NCI-H2227 (cell line): Measurements from ENCODE around the gene PLVAP.
"Not testable (repeated sequence)": the region's sequence is repeated elsewhere in the genome, so short reads cannot be mapped to it uniquely, and the experiment has no call there.

Experiments
- DNase-seq: peaks from one replicate; lab custom pipeline; 2025; ENCODE audit not compliant: unreplicated experiment; lab: John Stamatoyannopoulos, UW

Gene PLVAP

GRCh38 chr19:17401628-17402027 is 24.5 kb upstream of the PLVAP start:
- no peak for DNase-seq

DNA sequence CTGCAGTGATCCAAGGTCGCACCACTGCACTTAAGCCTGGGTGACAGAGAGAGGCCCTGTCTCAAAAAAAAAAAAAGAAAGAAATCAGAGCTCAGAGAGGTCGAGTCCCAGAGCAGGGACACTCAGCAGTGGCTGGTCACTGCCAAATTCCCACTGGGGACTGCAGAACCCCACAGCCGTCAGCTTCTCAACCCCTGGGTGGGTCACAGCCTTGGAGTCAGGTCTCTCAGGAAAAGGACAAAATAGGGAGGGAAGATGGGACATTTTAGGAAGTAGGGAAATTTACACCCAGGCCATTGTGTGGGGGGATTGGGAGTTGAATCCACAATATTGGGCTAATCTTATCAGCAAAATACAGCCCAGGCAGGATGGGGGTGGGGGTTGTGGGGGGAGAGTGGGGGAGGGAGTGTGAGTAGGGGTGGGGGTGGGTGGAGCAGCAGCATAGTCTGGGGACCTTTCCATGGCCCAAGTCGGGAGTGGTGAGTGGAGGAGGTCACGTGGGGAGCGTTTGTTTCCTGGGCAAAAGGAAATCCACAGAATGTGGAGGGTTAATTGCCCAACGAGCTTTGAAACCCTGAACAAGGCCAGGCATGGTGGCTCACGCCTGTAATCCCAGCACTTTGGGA is 21.9 kb upstream of the PLVAP start:
- no peak for DNase-seq

DNA sequence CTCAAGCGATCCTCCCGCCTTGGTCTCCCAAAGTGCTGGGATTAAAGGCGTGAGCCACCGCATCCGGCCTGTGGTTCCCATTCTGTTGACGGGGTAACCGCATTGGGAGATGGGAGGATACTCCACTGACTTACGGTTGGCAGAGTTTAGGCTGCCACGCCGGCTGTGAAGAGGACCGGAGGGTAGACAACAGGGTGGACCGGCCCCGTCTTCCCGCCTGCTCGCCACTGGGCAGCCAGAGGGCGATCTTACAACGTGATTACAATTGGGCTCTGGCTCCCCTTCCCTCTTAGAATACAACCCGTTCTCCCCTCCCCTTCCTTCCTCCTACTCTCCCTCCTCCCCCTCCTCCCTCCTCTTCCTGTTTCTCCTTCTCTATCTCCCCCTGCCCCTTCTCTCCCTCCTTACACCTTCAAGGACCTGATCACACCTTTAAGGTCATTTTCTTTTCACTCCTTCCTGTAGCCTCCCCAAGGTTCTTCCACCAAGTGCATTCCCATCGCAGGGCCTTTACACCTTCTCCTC is 17.8 kb upstream of the PLVAP start:
- DNase-seq = peak; percentile 28

DNA sequence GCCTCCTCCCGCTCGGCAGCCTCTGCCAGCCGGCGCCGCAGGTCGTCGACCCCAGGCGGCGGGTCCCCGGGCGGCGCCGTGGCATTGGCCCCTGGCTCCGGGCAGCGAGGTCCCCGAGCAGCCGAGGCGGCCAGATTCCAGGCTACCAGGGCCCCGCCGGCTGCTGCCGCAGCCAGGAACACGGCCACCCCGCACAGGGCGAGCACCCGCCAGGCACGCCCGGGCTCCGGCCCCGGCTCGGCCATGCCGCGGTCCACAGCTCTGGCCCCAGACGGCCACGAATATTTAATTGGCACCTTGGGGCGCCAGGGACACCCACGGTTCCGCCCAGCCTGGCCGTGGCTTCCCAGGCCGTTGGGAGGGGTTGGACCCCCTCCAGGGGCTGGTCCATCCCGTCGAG is 16.8 kb upstream of the PLVAP start, which contains the start of gene CCDC194:
TSS of gene CCDC194 (minus strand) at position 283 of the 400 bp plus-strand sequence. CDS start at position 245, 38 bp downstream.
- DNase-seq = no peak

DNA sequence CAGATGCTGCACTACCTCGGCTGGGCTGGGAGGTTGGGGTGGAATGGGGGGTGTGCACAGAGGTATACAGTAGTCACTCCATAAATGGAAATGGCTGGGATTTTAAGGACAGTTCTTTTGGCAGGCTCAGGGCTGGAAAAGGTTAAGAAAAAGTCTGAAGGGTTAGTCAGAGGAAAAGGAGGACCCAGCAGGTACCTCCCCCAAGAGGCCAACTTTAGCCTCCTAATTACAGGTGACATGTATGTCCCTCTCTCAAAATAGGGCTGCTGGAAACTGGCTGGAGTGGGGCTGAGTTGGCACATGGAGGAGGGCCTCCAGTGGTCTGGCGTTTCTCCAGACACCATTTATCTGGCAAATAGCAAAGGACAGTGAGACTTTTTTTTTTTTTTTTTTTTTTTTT is 15.9 kb upstream of the PLVAP start:
- no peak for DNase-seq

DNA sequence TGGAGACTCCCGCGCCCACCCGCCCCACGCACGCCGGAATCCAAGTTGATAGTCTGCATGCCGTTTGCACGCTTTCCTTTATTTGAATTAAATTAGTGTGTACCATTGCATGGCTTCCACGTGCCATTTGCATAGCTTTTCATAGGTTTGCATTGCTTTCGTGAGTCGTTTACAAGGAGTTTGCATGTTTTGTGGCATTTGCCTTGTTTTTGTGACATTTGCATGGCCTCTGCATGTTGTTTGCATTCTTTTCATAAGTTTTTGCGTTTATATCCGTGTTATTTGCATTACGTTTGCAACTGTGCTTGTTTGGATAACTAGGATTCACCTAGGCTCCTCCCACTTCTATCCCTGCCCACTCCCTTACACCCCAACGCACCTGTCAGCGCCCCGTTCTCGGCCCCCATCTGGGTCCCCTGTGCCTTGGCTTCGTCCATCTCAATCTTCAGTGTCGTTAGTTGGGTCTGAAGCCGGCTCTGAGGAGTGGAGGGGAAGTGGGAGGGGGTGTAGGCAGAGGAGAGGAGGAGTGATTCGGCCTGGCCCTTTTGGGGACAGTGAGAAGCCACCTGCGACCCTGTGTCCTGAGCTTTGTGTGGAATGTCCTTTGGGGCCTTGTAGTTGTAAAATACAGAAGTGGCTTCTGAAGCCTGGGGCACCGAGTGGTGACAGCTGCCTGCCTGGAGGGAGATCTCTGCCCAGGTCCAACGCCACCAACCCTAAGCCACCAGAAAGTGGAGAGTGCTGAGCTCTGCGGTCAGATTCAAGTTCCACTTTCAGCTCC is 14.4 kb upstream of the PLVAP start:
- DNase-seq = no peak

DNA sequence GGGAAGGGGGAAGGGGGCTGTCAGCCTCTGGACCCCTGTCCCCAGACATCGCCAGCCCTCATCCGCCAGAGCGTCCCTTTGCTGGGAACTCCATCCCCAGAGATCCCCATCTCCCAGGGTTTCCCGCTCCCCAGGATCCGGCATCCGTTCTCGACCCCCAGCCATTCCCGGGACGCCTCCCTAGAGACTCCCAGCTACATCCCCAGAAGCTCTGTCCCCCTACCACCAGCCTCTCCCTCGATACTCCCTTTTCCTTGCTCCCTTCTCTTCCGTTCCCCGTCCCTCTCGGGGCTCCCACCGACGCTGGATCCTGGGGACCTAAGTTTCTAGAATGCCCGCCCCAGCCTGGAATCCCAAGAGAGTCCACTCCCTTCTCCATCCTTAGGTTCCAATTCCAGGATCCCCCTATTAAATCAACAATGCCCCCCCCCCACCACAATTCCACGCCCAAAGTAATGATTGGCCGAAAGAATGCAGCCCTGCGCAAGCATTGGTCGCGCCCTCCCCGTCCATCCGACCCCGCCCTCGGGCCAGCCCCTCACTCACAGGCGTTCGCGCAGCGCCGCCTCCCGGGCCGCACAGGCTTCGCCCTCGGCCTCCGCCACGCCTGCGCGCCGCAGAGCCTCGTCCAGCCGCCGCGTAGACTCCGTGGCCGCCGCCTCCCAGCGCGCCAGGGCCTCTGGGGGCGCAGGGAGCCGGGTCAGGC is 13.7 kb upstream of the PLVAP start:
- DNase-seq = peak; percentile 93

DNA sequence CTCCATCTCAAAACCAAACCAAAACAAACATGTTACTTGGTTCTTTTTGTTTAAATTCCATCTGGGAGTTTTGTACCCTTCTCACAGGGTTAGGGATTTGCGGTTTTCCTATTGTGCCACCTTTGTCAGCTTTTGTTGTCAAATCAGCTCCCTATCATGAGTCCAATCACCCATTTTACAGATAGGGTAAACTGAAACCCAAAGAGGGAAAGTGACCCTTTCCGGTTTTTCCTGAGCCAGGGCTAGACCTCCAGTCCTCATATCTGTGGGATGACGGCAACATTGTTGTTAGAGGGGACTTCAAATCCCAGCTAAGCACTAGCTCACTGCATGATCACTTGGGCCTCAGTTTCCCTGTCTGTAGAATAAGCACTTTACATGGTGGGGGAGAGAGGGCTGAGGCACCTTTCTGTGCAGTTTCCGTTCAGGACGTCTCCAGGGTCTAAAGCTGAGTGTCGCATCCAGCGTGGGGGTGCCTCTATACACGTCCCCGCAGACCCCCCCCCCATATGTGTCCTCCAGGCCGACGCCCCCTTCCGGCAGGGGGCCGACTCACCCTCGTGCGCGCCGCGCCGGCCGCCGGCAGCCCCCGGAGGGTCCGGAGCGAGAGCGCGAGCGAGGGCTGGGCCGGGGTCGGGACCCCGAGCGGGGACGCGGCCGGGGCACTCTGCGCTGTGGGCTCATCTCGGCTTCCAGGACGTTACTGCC is 13.0 kb upstream of the PLVAP start:
- peak; percentile 33 for DNase-seq

DNA sequence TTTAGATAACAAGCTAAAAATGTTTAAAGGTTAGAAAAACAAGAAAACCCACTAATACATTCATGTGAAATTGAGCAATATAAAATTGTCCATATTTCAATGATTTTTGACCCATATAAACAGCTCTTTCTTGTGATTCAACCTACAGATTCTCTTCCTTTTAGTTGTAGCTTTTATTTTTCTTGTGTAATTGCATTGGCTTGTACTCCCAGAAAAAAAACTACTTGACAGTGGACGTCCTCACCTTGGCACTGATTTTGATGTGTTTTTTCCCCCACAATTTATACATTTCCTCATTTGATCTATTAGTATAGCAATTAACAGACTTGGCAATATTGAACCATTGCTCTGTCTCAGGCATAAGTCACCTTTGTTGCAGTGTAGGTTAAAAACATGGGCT is 12.1 kb upstream of the PLVAP start:
- no peak for DNase-seq

- DNase-seq = peak; percentile 62
Measured at GRCh38 chr19:17385878-17386611, 8.9 kb upstream of the PLVAP start.

- no peak for DNase-seq
Measured at GRCh38 chr19:17380426-17381138, 3.4 kb upstream of the PLVAP start.

DNA sequence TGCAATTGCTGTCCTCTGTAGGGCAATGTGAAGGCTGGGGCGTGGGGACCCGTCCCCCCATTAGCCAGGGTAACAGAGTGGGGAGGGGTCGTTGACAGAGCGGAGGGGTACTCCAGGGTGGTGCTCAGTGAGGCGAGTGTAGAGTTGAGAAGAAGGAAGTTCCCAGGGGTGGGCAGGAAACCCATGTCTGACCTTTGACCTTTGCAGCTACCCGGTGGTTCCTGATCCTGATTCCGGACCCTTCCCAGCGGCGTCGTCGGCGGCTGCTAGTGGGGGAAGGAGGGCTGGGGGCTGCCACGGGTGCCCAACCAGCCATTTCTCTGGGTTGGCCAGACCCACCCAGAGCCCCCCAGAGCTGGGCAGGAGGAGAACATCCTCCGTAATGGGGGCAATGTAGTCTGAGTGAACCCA is 2.1 kb upstream of the PLVAP start:
- peak; percentile 45 for DNase-seq

DNA sequence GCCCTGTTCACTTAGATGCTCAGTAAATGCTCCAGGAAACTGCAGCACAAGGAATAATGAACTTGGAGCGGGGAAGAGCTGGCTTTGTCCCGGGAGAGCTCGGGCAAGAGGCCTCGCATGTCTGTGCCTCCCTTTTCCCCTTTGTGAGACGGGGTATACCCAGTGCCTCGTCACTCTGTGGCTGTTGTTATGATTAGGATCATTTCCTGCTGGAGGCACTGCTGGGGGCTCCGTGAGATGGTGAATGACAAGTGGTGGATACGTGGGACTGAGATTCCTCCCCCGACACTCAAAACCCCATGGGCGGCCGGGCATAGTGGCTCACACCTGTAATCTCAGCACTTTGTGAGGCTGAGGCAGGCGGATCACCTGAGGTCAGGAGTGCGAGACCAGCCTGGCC is 1.1 kb upstream of the PLVAP start:
- no peak for DNase-seq

GRCh38 chr19:17370026-17370587 is 7.0 kb downstream of the PLVAP start:
- DNase-seq = no peak

GRCh38 chr19:17365361-17365760 is 11.8 kb downstream of the PLVAP start:
- no peak for DNase-seq

DNA sequence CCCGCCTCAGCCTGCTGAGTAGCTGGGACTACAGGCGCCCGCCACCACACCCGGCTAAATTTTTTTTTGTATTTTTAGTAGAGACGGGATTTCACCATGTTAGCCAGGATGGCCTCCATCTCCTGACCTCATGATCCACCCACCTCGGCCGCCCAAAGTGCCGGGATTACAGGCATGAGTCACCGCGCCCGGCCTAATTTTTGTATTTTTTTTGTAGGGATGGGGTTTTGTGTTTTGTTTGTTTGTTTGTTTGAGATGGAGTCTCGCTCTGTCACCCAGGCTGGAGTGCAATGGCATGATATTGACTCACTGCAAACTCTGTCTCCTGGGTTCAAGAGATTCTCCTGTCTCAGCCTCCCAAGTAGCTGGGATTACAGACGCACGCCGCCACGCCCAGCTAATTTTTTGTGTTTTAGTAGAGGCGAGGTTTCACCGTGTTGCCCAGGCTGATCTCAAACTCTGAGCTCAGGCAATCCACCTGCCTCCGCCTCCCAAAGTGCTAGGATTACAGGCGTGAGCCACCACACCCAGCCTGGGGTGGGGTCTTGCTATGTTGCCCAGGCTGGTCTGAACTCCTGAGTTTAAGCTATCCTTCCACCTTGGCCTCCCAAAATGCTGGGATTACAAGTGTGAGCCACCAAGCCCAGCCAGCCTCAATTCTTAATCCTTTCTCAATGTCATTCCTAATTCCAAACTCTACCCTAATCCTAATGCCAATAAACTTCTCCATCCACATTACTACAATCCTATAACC is 13.1 kb downstream of the PLVAP start:
- DNase-seq = not testable (repeated sequence)

- no peak for DNase-seq
Measured at GRCh38 chr19:17359905-17360800, 17.0 kb downstream of the PLVAP start.

DNA sequence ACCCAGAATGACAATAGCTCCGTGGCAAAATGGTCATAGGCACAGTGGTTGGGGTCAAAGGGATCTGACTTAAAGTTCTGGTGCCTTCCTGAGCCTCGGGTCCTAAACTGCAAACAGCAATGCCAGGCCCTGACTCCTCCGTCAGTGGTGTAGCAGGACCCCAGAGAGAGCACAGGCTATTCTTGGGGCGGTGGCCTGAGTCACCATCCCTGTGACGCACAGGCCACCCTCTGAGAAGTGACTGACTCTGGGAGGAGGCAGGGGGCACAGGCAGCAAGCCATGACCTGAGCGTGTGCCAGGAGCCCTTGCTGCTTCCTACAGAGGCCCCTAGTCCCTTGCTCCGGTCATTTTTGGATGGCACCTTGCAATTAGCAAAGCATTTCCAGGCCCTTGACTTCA is 18.7 kb downstream of the PLVAP start:
- no peak for DNase-seq
